Measurements from ENCODE around the gene RTL1.

GRCh38 chr14:100872259-100873095 is 31.0 kb downstream of the RTL1 start:
- TF ChIP-seq CTCF (IDR thresholded peaks at IDR 0.05) (no peak), POLR2A (IDR thresholded peaks at IDR 0.05) (no peak)

Data from heart left ventricle (tissue), 13 donors.